GM20000 (cell line): ENCODE measurements around the gene TPRA1.

Experiments used
- DNase-seq: peaks from one replicate; pipeline ENCODE4 v3.0.0; 2012; ENCODE audit warnings: low spot score
- TF ChIP-seq, protein P1 (sequence below): IDR thresholded peaks from 2 replicates; pipeline ENCODE4 v1.5.1; 2012; ENCODE audit warnings: mild to moderate bottlenecking, control low read depth; ENCODE audit errors: extremely low read depth, missing control alignments

Gene TPRA1

DNA sequence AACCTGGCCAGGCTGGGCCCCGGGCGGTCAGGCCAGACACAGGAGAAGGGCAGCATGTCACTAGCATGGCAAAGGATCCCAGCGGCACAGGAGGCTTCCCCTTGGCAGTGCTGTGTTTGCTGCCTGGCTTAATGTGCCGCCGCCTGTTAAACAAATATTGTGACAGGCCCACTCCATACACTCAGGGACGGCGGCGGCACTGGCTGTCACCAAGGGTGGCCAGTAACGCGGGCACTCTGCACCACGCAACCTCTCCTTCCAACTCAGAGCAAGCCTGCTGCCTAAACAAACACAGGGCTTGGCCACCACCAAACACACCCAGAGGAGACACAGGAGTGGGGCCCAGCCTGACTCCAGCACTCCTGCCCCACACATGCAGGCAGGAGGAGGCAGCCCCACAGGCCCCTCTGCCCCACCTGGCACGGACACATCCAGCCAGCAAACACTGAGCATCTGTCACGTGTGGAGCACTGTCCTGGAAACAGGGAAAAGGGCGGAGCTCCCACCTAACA is 48.0 kb downstream of the TPRA1 start:
- DNase-seq, result no peak
- TF ChIP-seq, protein P1, sequence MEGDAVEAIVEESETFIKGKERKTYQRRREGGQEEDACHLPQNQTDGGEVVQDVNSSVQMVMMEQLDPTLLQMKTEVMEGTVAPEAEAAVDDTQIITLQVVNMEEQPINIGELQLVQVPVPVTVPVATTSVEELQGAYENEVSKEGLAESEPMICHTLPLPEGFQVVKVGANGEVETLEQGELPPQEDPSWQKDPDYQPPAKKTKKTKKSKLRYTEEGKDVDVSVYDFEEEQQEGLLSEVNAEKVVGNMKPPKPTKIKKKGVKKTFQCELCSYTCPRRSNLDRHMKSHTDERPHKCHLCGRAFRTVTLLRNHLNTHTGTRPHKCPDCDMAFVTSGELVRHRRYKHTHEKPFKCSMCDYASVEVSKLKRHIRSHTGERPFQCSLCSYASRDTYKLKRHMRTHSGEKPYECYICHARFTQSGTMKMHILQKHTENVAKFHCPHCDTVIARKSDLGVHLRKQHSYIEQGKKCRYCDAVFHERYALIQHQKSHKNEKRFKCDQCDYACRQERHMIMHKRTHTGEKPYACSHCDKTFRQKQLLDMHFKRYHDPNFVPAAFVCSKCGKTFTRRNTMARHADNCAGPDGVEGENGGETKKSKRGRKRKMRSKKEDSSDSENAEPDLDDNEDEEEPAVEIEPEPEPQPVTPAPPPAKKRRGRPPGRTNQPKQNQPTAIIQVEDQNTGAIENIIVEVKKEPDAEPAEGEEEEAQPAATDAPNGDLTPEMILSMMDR, result no peak

DNA sequence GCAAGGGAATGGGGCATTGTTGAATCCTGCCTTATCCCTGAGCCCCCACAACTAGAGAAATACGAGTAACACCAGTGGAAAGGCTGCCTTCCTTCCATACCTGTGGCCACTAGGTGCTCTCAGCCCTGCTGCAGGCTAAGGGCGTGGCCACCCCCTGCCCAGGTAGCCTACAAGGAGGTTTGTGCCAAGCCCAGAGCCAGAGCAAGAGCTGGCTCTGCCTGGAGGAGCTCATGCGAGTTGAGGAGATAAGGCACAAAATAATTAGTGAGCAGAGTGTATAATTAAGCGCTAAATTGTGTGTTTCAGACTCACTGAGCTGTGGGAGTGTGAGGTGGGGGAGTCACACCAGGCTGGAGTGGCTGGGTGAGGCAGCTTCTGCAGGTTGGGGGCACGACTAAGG is 49.2 kb downstream of the TPRA1 start:
- TF ChIP-seq, protein P1, result no peak
- no peak for DNase-seq

DNA sequence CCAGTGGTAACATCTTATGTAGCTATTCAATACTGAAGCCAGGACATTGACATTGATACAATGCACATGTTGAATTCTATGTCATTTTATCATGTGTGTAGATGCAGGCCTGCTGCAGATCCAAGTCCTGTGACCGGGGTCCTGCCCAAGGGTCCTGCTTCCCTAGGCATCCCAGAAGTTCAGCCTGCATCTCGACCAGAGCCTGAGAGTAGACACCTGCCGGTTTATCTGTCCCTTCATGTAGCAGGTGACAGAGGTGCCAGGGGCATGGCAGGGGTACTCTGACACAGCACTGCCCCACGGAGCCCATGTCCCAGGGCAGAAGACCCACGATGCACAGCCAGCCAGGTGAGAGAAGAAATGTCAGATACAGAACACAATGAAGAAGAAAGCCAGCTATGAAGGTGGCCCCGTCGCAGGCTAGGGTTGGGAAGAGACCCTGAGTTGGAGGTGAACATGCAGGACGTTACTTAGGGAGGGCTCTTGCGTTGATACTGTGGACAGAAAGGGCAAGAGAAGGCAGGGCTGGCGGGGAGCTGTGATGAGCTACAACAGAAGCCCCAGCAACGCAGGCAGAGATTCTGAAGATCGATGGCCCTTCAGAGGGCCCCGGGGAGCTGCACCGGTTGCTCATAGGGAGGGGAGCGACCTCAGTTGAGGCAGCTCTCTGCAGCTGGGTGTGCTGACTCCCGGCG is 51.0 kb downstream of the TPRA1 start:
- no peak for DNase-seq
- TF ChIP-seq, protein P1, result no peak

DNA sequence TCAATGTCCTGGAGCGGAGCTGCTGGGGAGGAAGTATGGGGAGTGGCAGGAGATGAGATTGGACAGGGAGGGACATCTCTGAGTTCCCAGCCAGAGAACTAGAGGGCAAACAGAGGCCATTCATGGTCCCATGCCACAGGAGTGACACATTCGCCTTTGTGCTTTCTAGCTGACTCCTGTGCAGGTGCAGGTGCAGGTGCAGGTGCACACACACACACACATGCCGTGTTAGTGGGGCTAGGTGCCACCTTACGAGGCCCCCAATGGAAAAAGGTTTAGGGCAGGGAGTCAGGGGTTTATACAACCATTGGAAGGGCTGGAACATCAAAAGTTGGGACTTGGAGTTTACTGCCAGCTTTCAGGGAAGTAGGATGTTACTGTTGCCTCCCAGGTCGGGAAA is 52.0 kb downstream of the TPRA1 start:
- DNase-seq, result no peak
- TF ChIP-seq, protein P1, result no peak

DNA sequence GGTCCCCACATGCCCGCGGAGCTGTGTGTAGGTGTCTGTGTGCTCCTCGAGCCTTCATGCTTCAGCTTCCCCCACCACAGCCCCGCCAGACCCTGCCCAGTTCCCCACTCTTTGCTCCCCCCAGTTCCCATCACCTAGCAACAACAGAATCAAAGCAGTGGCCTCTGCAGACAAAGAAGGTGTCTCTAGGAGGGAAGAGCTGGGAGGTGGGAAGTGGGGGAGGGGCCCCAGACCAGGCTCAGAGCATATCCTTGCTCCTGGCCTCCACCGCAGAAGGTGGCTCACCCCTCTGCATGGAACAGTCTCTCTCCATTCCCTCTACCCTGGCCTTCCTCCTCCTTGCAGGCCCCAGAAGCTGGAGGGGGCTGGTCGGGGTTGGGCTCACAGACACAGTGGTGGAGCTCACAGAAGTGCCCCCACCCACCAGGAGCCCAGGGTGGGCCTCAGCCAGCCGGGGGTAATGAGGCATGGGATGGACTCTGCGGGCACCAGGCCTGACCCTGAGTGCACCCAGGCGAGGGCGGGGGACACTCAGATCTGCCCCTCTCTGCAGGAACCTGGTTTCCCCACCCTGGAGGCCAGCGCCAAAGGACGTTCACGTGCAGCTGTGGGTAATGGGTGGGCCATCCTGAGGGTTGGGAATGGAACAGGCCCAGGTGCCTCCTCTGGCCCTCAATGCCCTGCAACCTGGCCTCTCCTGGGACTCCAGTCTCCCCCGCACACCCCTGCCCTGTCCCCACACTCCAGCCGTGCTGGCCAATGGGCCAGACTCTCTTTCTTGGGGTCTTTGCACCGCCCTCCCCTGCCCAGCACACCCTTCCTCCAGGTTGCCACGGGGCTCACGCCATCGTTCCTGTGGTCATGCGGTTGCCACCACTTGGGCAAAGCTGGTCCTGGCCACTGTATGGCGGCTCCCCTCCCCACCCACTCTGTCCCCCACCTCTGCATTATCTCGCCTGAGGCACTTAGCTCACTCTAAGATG is 53.4 kb downstream of the TPRA1 start:
- TF ChIP-seq, protein P1, result no peak
- no peak for DNase-seq

DNA sequence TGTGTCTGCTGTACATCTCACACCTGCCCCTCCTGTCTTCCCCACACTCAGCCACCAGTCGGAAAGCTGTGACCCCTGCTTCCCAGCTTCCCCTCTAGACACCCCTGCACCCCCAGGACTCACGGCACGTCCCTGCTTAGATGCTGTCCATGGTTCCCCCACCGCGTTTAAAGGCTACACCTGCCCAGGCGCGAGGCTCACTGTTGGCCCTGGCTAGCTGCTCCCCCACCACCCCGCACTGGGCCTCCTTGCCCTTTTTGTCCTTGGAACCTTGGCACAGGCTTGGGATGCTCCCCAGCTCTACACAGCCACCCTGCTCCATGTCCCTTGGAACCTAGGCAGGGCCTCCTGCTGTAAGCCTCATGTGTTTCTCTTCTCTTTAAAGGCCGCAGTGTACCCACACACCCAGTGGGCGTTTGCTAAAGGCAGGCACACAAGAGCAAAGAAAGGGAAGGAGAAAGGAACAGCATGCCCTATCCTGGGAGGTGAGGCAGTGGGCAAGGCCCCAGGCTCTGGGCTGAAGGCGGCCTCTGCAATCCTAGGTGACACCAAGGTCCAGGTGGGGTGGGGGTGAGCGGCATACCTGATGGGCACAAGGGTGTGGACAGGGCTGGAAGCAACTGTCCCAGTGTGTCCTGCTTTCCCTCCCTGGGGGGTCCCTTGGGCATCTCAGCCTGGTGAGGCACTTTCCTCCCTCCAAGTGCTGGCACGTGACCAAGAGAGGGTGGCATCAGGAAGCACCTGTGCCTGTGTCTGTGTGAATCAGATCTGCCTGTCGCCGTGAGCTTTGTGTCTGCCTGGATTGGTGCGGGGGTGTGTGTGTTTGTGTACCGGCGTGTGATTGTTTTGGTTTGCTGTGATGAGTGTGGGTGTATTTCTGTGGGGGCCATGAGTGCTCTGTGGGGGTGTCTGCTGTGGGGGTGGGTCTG is 54.4 kb downstream of the TPRA1 start:
- TF ChIP-seq, protein P1, result no peak
- no peak for DNase-seq
